Measurements from ENCODE around the gene PWP2.

Gene PWP2

GRCh38 chr21:44079446-44079845 lies 27.8 kb upstream of the PWP2 start:
- Histone ChIP-seq H3K27ac (ENCODE audit: low read length) (no peak overlapping the region), H4K20me1 (ENCODE audit: insufficient read depth, low read length) (peaks cover 8% of the 10 kb centered on the region), H3K79me2 (ENCODE audit: insufficient read depth, low read length) (peaks cover 3% of the 10 kb centered on the region; the same call in 1 of the 2 replicates), H2AFZ (ENCODE audit: low read depth, low read length) (no peak overlapping the region), H3K36me3 (ENCODE audit: insufficient read depth, low read length) (peaks cover 91% of the 10 kb centered on the region), H3K4me3 (ENCODE audit: low read depth in 1 of 2, low read length in 2 of 2) (no peak overlapping the region), H3K27me3 (ENCODE audit: insufficient read depth, low read length, poor library complexity) (no peaks in the 10 kb centered on the region), H3K4me2 (ENCODE audit: insufficient read depth, low read length) (no peak overlapping the region), H3K9ac (ENCODE audit: low read depth, low read length) (no peak overlapping the region), H3K9me3 (ENCODE audit: insufficient read depth, low read length, severe bottlenecking) (no peaks in the 10 kb centered on the region), H3K4me1 (ENCODE audit: insufficient read depth, low read length) (no peaks in the 10 kb centered on the region)
- TF ChIP-seq CTCF (IDR thresholded peaks at IDR 0.05; ENCODE audit: borderline replicate concordance, extremely low read depth, low read length, poor library complexity, severe bottlenecking) (no peak), EZH2 (IDR thresholded peaks at IDR 0.05; ENCODE audit: borderline replicate concordance, low read depth, low read length, severe bottlenecking) (no peak)
- DNase-seq (no peak), ATAC-seq (ENCODE audit: insufficient read depth, low read depth) (no peak)

GRCh38 chr21:44079846-44080245 lies 27.4 kb upstream of the PWP2 start:
- no peaks in the 10 kb centered on the region for H3K4me1 ChIP-seq (ENCODE audit: insufficient read depth, low read length)
- H3K9me3 ChIP-seq (ENCODE audit: insufficient read depth, low read length, severe bottlenecking): no peaks in the 10 kb centered on the region
- no peak for TF ChIP-seq CTCF (IDR thresholded peaks at IDR 0.05; ENCODE audit: borderline replicate concordance, extremely low read depth, low read length, poor library complexity, severe bottlenecking)
- no peak overlapping the region for H2AFZ ChIP-seq (ENCODE audit: low read depth, low read length)
- no peak overlapping the region for H3K9ac ChIP-seq (ENCODE audit: low read depth, low read length)
- DNase-seq (no peak), ATAC-seq (ENCODE audit: insufficient read depth, low read depth) (no peak)
- H3K4me3 ChIP-seq (ENCODE audit: low read depth in 1 of 2, low read length in 2 of 2): no peak overlapping the region
- peaks cover 91% of the 10 kb centered on the region for H3K36me3 ChIP-seq (ENCODE audit: insufficient read depth, low read length)
- no peak overlapping the region for H3K27ac ChIP-seq (ENCODE audit: low read length)
- peaks cover 10% of the 10 kb centered on the region; the same call in 1 of the 2 replicates for H4K20me1 ChIP-seq (ENCODE audit: insufficient read depth, low read length)
- H3K27me3 ChIP-seq (ENCODE audit: insufficient read depth, low read length, poor library complexity): no peaks in the 10 kb centered on the region
- H3K79me2 ChIP-seq (ENCODE audit: insufficient read depth, low read length): no peaks in the 10 kb centered on the region; the same call in 1 of the 2 replicates
- no peak overlapping the region for H3K4me2 ChIP-seq (ENCODE audit: insufficient read depth, low read length)

- H3K9ac ChIP-seq (ENCODE audit: low read depth, low read length): no peak overlapping the region
- TF ChIP-seq EZH2 (IDR thresholded peaks at IDR 0.05; ENCODE audit: borderline replicate concordance, low read depth, low read length, severe bottlenecking) (no peak), CTCF (IDR thresholded peaks at IDR 0.05; ENCODE audit: borderline replicate concordance, extremely low read depth, low read length, poor library complexity, severe bottlenecking) (no peak)
- no peaks in the 10 kb centered on the region; the same call in 1 of the 2 replicates for H3K79me2 ChIP-seq (ENCODE audit: insufficient read depth, low read length)
- H3K4me2 ChIP-seq (ENCODE audit: insufficient read depth, low read length): no peak overlapping the region
- no peaks in the 10 kb centered on the region for H3K9me3 ChIP-seq (ENCODE audit: insufficient read depth, low read length, severe bottlenecking)
- H4K20me1 ChIP-seq (ENCODE audit: insufficient read depth, low read length): peaks cover 20% of the 10 kb centered on the region; the same call in 1 of the 2 replicates
- no peak for DNase-seq
- H3K4me3 ChIP-seq (ENCODE audit: low read depth in 1 of 2, low read length in 2 of 2): no peak overlapping the region
- H2AFZ ChIP-seq (ENCODE audit: low read depth, low read length): no peak overlapping the region
- peaks cover 99% of the 10 kb centered on the region for H3K36me3 ChIP-seq (ENCODE audit: insufficient read depth, low read length)
- H3K27me3 ChIP-seq (ENCODE audit: insufficient read depth, low read length, poor library complexity): no peaks in the 10 kb centered on the region
- H3K27ac ChIP-seq (ENCODE audit: low read length): no peak overlapping the region
- no peak for ATAC-seq (ENCODE audit: insufficient read depth, low read depth)
- no peaks in the 10 kb centered on the region for H3K4me1 ChIP-seq (ENCODE audit: insufficient read depth, low read length)
Observed at GRCh38 chr21:44082648-44083440, 24.4 kb upstream of the PWP2 start.
